Mucosa of rectum (tissue), 2 donors: ENCODE data around the gene THSD4.

Experiments used
- H3K27ac ChIP-seq, 2 donors: one replicate each; pipeline ENCODE4 v1.7.0; 2013; ENCODE audit warnings: inconsistent platforms in 2 of 2, low read depth in 2 of 2, low read length in 2 of 2
- H3K27me3 ChIP-seq, 2 donors: one replicate each; pipeline ENCODE4 v1.7.0; 2013; ENCODE audit warnings: low read length in 2 of 2; ENCODE audit not compliant: control insufficient read depth in 2 of 2, insufficient read depth in 2 of 2
- H3K36me3 ChIP-seq, 2 donors: one replicate each; pipeline ENCODE4 v1.7.0; 2013; ENCODE audit warnings: low read length in 2 of 2; ENCODE audit not compliant: control insufficient read depth in 2 of 2, insufficient read depth in 2 of 2
- H3K4me1 ChIP-seq, 2 donors: one replicate each; pipeline ENCODE4 v1.7.0; 2013; ENCODE audit warnings: low read length in 2 of 2, mild to moderate bottlenecking in 1 of 2; ENCODE audit not compliant: control insufficient read depth in 2 of 2, insufficient read depth in 2 of 2
- H3K4me3 ChIP-seq, 2 donors: one replicate each; pipeline ENCODE4 v1.7.0; 2013; ENCODE audit warnings: low read length in 2 of 2
- H3K9ac ChIP-seq, 2 donors: one replicate each; pipeline ENCODE4 v1.7.0; 2013; ENCODE audit warnings: low read length in 2 of 2, low read depth in 1 of 2, mild to moderate bottlenecking in 1 of 2
- H3K9me3 ChIP-seq, 2 donors: one replicate each; pipeline ENCODE4 v1.7.0; 2013; ENCODE audit warnings: low read length in 2 of 2; ENCODE audit not compliant: control insufficient read depth in 2 of 2
- donor health status: healthy.
- donor health status: Normal muscosa, but diverticular disease.

THSD4 gene

GRCh38 chr15:71469413-71469812 is 354.1 kb downstream of the THSD4 start:
- Histone ChIP-seq H3K9me3 (no peaks in the 10 kb centered on the region), H3K27me3 (no peaks in the 10 kb centered on the region), H3K4me1 (no peaks in the 10 kb centered on the region), H3K4me3 (no peak overlapping the region), H3K27ac (no peak overlapping the region), H3K9ac (no peak overlapping the region), H3K36me3 (no peaks in the 10 kb centered on the region)

GRCh38 chr15:71471347-71471746 is 356.1 kb downstream of the THSD4 start:
- no peaks in the 10 kb centered on the region for H3K9me3 ChIP-seq
- H3K27me3 ChIP-seq: no peaks in the 10 kb centered on the region
- H3K36me3 ChIP-seq: no peaks in the 10 kb centered on the region
- H3K4me1 ChIP-seq: no peaks in the 10 kb centered on the region
- no peak overlapping the region for H3K27ac ChIP-seq
- no peak overlapping the region for H3K4me3 ChIP-seq
- H3K9ac ChIP-seq: no peak overlapping the region

GRCh38 chr15:71472566-71472965 is 357.3 kb downstream of the THSD4 start:
- Histone ChIP-seq H3K4me3 (no peak overlapping the region), H3K9me3 (no peaks in the 10 kb centered on the region), H3K4me1 (no peaks in the 10 kb centered on the region), H3K27me3 (no peaks in the 10 kb centered on the region), H3K36me3 (no peaks in the 10 kb centered on the region), H3K9ac (no peak overlapping the region), H3K27ac (no peak overlapping the region)

GRCh38 chr15:71473751-71474150 is 358.5 kb downstream of the THSD4 start:
- Histone ChIP-seq H3K9me3 (no peaks in the 10 kb centered on the region), H3K9ac (no peak overlapping the region), H3K4me3 (no peak overlapping the region), H3K36me3 (no peaks in the 10 kb centered on the region), H3K27me3 (no peaks in the 10 kb centered on the region), H3K4me1 (no peaks in the 10 kb centered on the region), H3K27ac (no peak overlapping the region)

- Histone ChIP-seq H3K9ac (no peak overlapping the region), H3K27me3 (no peaks in the 10 kb centered on the region), H3K9me3 (no peaks in the 10 kb centered on the region), H3K27ac (no peak overlapping the region), H3K4me3 (no peak overlapping the region), H3K4me1 (no peaks in the 10 kb centered on the region), H3K36me3 (no peaks in the 10 kb centered on the region)
Measured at GRCh38 chr15:71476823-71477222, 361.6 kb downstream of the THSD4 start.

- H3K36me3 ChIP-seq: no peaks in the 10 kb centered on the region
- no peaks in the 10 kb centered on the region for H3K9me3 ChIP-seq
- H3K27ac ChIP-seq: no peak overlapping the region
- H3K4me3 ChIP-seq: no peak overlapping the region
- H3K9ac ChIP-seq: no peak overlapping the region
- H3K27me3 ChIP-seq: no peaks in the 10 kb centered on the region
- no peaks in the 10 kb centered on the region for H3K4me1 ChIP-seq
Measured at GRCh38 chr15:71480556-71480955, 365.3 kb downstream of the THSD4 start.

- Histone ChIP-seq H3K27me3 (no peaks in the 10 kb centered on the region), H3K4me1 (peaks cover 0 to 2% of the 10 kb centered on the region in 2 donors), H3K27ac (no peak overlapping the region), H3K4me3 (no peak overlapping the region), H3K9me3 (no peaks in the 10 kb centered on the region), H3K9ac (no peak overlapping the region), H3K36me3 (no peaks in the 10 kb centered on the region)
Measured at GRCh38 chr15:71484080-71484479, 368.8 kb downstream of the THSD4 start.

GRCh38 chr15:71485094-71485693 is 369.9 kb downstream of the THSD4 start:
- no peaks in the 10 kb centered on the region for H3K36me3 ChIP-seq
- peaks cover 0 to 2% of the 10 kb centered on the region in 2 donors for H3K4me1 ChIP-seq
- H3K27ac ChIP-seq: no peak overlapping the region
- H3K4me3 ChIP-seq: no peak overlapping the region
- no peak overlapping the region for H3K9ac ChIP-seq
- H3K9me3 ChIP-seq: no peaks in the 10 kb centered on the region
- H3K27me3 ChIP-seq: no peaks in the 10 kb centered on the region

- no peak overlapping the region for H3K9ac ChIP-seq
- no peaks in the 10 kb centered on the region for H3K27me3 ChIP-seq
- no peaks in the 10 kb centered on the region for H3K36me3 ChIP-seq
- H3K27ac ChIP-seq: no peak overlapping the region
- peaks cover 0 to 2% of the 10 kb centered on the region in 2 donors for H3K4me1 ChIP-seq
- no peak overlapping the region for H3K4me3 ChIP-seq
- no peaks in the 10 kb centered on the region for H3K9me3 ChIP-seq
Measured at GRCh38 chr15:71489570-71489969, 374.3 kb downstream of the THSD4 start.

GRCh38 chr15:71493526-71493925 is 378.3 kb downstream of the THSD4 start:
- no peak overlapping the region for H3K4me3 ChIP-seq
- no peaks in the 10 kb centered on the region for H3K27me3 ChIP-seq
- H3K27ac ChIP-seq: no peak overlapping the region
- no peaks in the 10 kb centered on the region for H3K36me3 ChIP-seq
- H3K9ac ChIP-seq: no peak overlapping the region
- no peaks in the 10 kb centered on the region for H3K9me3 ChIP-seq
- no peaks in the 10 kb centered on the region for H3K4me1 ChIP-seq
